OCI-LY3 (cell line): ENCODE measurements around the gene P2RY13.
A peak's percentile ranks its signal among the peaks of the same experiment; 100 is the strongest.

Source experiments
- H2AFZ ChIP-seq: fragments of 200-600, 300-600 bp; shearing (Covaris generic); 2 replicates; pipeline ENCODE4 v1.6.0; 2014; ENCODE audit warnings: antibody characterized with exemption, low read depth, low read length
- H3K27ac ChIP-seq: fragments of 200-600, 300-600 bp; sonication (generic); 2 replicates; pipeline ENCODE4 v1.5.1; 2014; ENCODE audit warnings: mild to moderate bottlenecking, low read length, moderate library complexity, mixed read lengths
- H3K27me3 ChIP-seq: fragments of 200-600, 300-600 bp; sonication (generic); 2 replicates; pipeline ENCODE4 v1.6.1; 2014; ENCODE audit warnings: low read depth, low read length, mixed read lengths
- H3K36me3 ChIP-seq: fragments of 200-600, 300-600 bp; sonication (generic); replicated peaks from 2 replicates; pipeline ENCODE3; 2014; ENCODE audit warnings: low read depth, low read length, mixed read lengths
- H3K4me1 ChIP-seq: fragments of 300-600, 200-600 bp; sonication (generic); 2 replicates; pipeline ENCODE4 v1.6.1; 2014; ENCODE audit warnings: low read length, mixed read lengths
- H3K4me2 ChIP-seq: fragments of 200-600, 300-600 bp; sonication (generic); 2 replicates; pipeline ENCODE4 v1.6.1; 2014; ENCODE audit warnings: low read length, mixed read lengths
- H3K4me3 ChIP-seq: fragments of 300-600, 200-600 bp; sonication (generic); 2 replicates; pipeline ENCODE4 v1.5.1; 2014; ENCODE audit warnings: antibody characterized with exemption, mild to moderate bottlenecking, low read length, moderate library complexity
- H3K79me2 ChIP-seq: fragments of 300-600, 200-600 bp; shearing (Covaris generic); 2 replicates; pipeline ENCODE4 v1.6.1; 2014; ENCODE audit warnings: mild to moderate bottlenecking, low read length, mixed read lengths
- H3K9ac ChIP-seq: fragments of 300-600, 200-600 bp; shearing (Covaris generic); 2 replicates; pipeline ENCODE4 v1.6.0; 2014; ENCODE audit warnings: mild to moderate bottlenecking, low read length, moderate library complexity
- H3K9me3 ChIP-seq: fragments of 200-600, 300-600 bp; shearing (Covaris generic); 2 replicates; pipeline ENCODE4 v1.6.1; 2014; ENCODE audit warnings: low read length, mixed read lengths; ENCODE audit not compliant: insufficient read depth
- H4K20me1 ChIP-seq: fragments of 200-600, 300-600 bp; sonication (generic); 2 replicates; pipeline ENCODE4 v1.6.1; 2016; ENCODE audit warnings: low read length, mixed read lengths; ENCODE audit not compliant: insufficient read depth
- CTCF ChIP-seq: fragments of 200-600, 300-600 bp; sonication (generic); IDR thresholded peaks from 2 replicates; pipeline ENCODE4 v1.5.1; 2014; ENCODE audit warnings: antibody characterized with exemption, low read length, low read depth
- EZH2phosphoT487 ChIP-seq: fragments of 200-600 bp; shearing (Covaris generic); IDR thresholded peaks from 2 replicates; pipeline ENCODE4 v1.6.1; 2018; ENCODE audit warnings: antibody characterized with exemption, mixed run types, low read depth

Gene P2RY13

GRCh38 chr3:151329363-151329762, at the start of gene P2RY13:
P2RY13 (minus strand) TSS chr3:151329549; CDS start chr3:151329528, 21 bp downstream.
- H3K36me3 ChIP-seq: no peaks in the 10 kb centered on the region
- no peak within 1 kb of the TSS for H3K9ac ChIP-seq
- peak within 1 kb of the TSS; percentile 47 for H3K4me3 ChIP-seq
- H3K4me2 ChIP-seq: peak within 1 kb of the TSS; percentile 61
- peak within 1 kb of the TSS; percentile 45; the same call in 1 of the 2 replicates for H2AFZ ChIP-seq
- no peak within 1 kb of the TSS for H3K27ac ChIP-seq
- no peak for TF ChIP-seq EZH2phosphoT487
- no peak for TF ChIP-seq CTCF
- no peaks in the 10 kb centered on the region for H3K27me3 ChIP-seq
- H3K9me3 ChIP-seq: no peaks in the 10 kb centered on the region
- no peaks in the 10 kb centered on the region for H4K20me1 ChIP-seq
- peaks cover 42% of the 10 kb centered on the region for H3K4me1 ChIP-seq
- H3K79me2 ChIP-seq: no peaks in the 10 kb centered on the region

- H3K9ac ChIP-seq: peak overlapping the region; percentile 32
- H3K4me3 ChIP-seq: peak overlapping the region; percentile 72
- H2AFZ ChIP-seq: peak overlapping the region; percentile 78
- H3K79me2 ChIP-seq: no peaks in the 10 kb centered on the region
- no peaks in the 10 kb centered on the region for H3K9me3 ChIP-seq
- peaks cover 78% of the 10 kb centered on the region for H3K4me1 ChIP-seq
- peak overlapping the region; percentile 52 for H3K27ac ChIP-seq
- no peaks in the 10 kb centered on the region for H3K36me3 ChIP-seq
- peak overlapping the region; percentile 86 for H3K4me2 ChIP-seq
- no peaks in the 10 kb centered on the region for H4K20me1 ChIP-seq
- H3K27me3 ChIP-seq: no peaks in the 10 kb centered on the region
- TF ChIP-seq CTCF (no peak), EZH2phosphoT487 (no peak)
Observed at GRCh38 chr3:151377768-151378385, 48.5 kb upstream of the P2RY13 start.

- Histone ChIP-seq H3K27me3 (no peaks in the 10 kb centered on the region), H2AFZ (no peak overlapping the region), H3K4me2 (no peak overlapping the region), H3K4me1 (peaks cover 48% of the 10 kb centered on the region), H3K27ac (no peak overlapping the region), H4K20me1 (no peaks in the 10 kb centered on the region), H3K9ac (no peak overlapping the region), H3K36me3 (no peaks in the 10 kb centered on the region), H3K4me3 (no peak overlapping the region), H3K9me3 (no peaks in the 10 kb centered on the region), H3K79me2 (no peaks in the 10 kb centered on the region)
- TF ChIP-seq EZH2phosphoT487: no peak
- no peak for TF ChIP-seq CTCF
Observed at GRCh38 chr3:151372063-151372820, 42.9 kb upstream of the P2RY13 start.

GRCh38 chr3:151371526-151371925, 42.2 kb upstream of the P2RY13 start:
- Histone ChIP-seq H3K9ac (no peak overlapping the region), H3K4me3 (no peak overlapping the region), H4K20me1 (no peaks in the 10 kb centered on the region), H3K27ac (no peak overlapping the region), H3K4me1 (peaks cover 48% of the 10 kb centered on the region), H3K27me3 (no peaks in the 10 kb centered on the region), H2AFZ (no peak overlapping the region), H3K4me2 (no peak overlapping the region), H3K79me2 (no peaks in the 10 kb centered on the region), H3K9me3 (no peaks in the 10 kb centered on the region), H3K36me3 (no peaks in the 10 kb centered on the region)
- TF ChIP-seq CTCF (no peak), EZH2phosphoT487 (no peak)
